ENCODE data around the gene MARK4. TPM values are rescaled to one million over a fixed set of nuclear protein-coding genes. Genes with fewer than 3 reads are reported as not detected.

Gene MARK4
- 29.3 TPM for total RNA-seq

DNA sequence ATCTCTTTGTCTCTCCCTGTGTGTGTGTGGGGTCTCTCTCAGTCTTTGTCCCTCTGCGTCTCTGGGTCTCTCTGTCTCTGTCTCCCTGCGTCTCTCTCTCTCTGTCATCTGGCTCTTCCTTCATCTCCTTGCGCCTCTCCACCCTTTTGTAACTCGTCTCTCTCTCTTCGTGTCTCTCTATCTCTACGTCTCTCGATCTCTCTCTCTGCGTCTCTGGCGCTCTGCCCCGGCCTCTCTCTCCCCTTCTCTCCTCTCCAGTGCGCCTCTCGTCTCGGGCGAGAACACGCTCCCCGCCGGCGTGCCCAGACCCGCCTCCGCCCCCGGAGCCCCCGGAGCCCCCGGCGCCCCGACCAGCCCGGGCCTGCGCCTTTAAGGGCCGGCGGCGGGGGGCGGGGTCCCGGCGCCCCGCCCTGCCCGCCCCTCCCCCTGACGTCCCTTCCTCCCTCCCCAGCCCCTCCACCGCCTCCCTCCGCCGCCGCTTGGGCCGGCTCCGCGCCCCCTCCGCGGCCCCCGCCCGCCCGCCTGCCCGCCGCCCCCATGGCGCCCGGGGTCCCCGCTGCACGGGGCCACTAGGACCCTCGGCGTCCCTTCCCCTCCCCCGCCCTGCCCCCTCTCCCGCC is at the start of gene MARK4:
Gene MARK4, plus strand, starts transcription at position 440 of the 620 bp plus-strand sequence. CDS start 318 bp downstream, outside the sequence.

DNA sequence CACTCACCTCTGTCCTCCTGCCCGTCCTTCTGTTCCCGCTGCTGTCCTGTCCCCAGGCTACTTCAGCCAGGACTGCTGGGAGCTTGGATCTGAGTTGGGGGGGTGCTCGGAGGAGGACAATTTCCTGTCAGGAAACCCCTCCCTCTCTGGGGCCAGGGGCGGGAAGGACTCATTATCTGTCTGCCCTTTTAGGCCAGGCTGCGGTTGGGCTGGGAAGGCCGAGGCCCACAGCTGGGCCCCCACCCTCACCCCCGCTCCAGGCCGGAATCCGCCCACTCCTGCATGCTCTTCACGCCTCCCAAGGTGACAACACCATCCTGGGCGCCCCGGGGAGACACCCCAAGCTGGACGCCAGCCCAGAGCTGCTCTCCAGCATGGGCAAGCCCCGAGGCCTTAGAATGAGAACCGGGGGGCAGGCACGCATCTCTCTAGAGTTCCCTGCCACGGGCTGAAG is 5.7 kb upstream of the MARK4 start, which contains the start of gene EXOC3L2:
Gene EXOC3L2, minus strand, starts transcription at position 74 of the 454 bp plus-strand sequence. CDS start 6,362 bp downstream, outside the sequence.

DNA sequence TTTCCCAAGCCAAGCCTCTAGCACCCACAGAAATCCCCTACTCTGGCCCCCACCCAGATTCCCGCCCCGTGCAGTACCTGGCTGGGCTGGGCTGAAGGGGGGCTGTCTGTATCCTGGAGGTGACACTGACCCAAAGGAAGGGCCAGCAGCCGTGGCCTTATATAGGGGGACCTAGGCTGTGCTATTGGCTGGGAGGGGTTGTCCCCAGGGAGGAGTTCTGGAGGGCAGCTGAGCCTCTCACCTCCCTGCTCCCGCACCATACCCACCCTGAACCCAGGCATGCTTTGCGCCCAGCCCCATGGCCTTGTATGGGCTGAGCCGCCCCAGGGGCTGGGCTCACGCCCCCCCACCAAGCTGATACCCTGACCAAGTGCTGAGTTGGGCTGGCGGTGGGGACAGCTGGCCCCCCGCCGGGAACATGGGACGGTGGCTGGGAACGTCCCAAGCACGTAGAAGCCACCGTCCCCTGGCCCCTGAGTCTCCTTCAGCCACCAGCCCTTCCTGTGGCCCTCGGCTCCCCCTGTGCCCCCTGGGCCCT is 71.7 kb downstream of the MARK4 start, which contains the start of gene CKM:
Gene CKM, minus strand, starts transcription at position 132 of the 538 bp plus-strand sequence. CDS start 3,162 bp downstream, outside the sequence.

DNA sequence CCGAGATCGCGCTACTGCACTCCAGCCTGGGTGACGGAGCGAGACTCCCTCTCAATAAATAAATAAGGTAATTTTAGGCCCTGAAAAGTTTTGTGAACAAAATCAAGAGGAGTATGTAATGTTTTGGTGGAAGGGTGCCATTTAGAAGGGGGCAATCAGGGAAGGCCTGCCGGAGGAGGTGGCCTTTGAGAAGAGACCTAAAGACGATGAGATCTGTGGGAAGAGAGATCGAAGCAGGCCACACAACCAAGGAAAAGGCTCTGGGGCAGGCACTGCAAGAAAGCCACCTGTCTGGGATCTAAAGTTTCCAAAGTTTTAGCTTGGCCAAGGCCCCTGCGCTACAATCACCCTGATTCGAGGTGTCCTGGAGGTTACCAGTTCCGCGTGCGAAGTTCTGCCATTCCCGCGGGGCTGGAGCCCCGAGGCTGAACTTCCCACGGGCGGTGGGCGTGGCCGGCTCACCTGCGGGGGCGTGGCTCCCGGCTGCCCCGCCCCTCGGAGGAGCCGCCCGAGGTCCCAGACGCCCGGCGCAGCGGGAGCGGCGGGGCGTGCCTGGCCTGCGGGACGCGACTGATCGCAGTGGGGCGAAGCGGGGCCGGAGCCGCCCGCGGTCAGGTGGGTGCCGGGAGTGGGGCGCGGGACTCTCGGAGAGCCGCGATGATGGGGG is 89.3 kb downstream of the MARK4 start, which contains the start of gene KLC3:
Gene KLC3, plus strand, starts transcription at position 519 of the 667 bp plus-strand sequence. CDS start 4,792 bp downstream, outside the sequence.

Other genes starting within 250 kb of the MARK4 start
- gene RELB, start 249.8 kb upstream of the MARK4 start, total RNA-seq = 14.4 TPM
- gene CLASRP, start 212.2 kb upstream of the MARK4 start, total RNA-seq = 30.4 TPM
- 0.58 TPM for gene ZNF296, start 174.8 kb upstream of the MARK4 start, total RNA-seq
- gene GEMIN7, start 172.0 kb upstream of the MARK4 start, total RNA-seq = 12.2 TPM
- gene PPP1R37, start 158.1 kb upstream of the MARK4 start, total RNA-seq = 34.4 TPM
- 0.12 TPM for gene NKPD1, start 90.3 kb upstream of the MARK4 start, total RNA-seq
- gene TRAPPC6A, start 73.0 kb upstream of the MARK4 start, total RNA-seq = 23.9 TPM
- gene BLOC1S3, start 72.5 kb upstream of the MARK4 start, total RNA-seq = 6.9 TPM
- 27.9 TPM for gene EXOC3L2, start 5.9 kb upstream of the MARK4 start, total RNA-seq
- 1,004 TPM for gene CKM, start 71.6 kb downstream of the MARK4 start, total RNA-seq
- gene KLC3, start 89.5 kb downstream of the MARK4 start, total RNA-seq = 4.0 TPM
- 20.7 TPM for gene ERCC2, start 119.3 kb downstream of the MARK4 start, total RNA-seq
- gene PPP1R13L, start 153.8 kb downstream of the MARK4 start, total RNA-seq = 8.8 TPM
- 7.2 TPM for gene POLR1G, start 155.4 kb downstream of the MARK4 start, total RNA-seq
- gene ERCC1, start 172.6 kb downstream of the MARK4 start, total RNA-seq = 72.8 TPM
- gene FOSB, start 216.7 kb downstream of the MARK4 start, total RNA-seq = 3.7 TPM
- gene RTN2, start 245.8 kb downstream of the MARK4 start, total RNA-seq = 27.0 TPM
- gene PPM1N, start 247.2 kb downstream of the MARK4 start, total RNA-seq = 0.76 TPM